NCI-H128 (cell line): ENCODE measurements around the gene INTS11.

Experiments
- DNase-seq: peaks from one replicate; lab custom pipeline; 2025; ENCODE audit not compliant: unreplicated experiment; lab: John Stamatoyannopoulos, UW

Gene INTS11

GRCh38 chr1:1358433-1359271 lies 34.2 kb upstream of the INTS11 start, which contains the start of gene MXRA8:
TSS of gene MXRA8 (minus strand) at chr1:1358555. CDS start at chr1:1358504, 51 bp downstream.
- DNase-seq, result no peak

GRCh38 chr1:1357871-1358432 lies 33.5 kb upstream of the INTS11 start:
- DNase-seq, result no peak

GRCh38 chr1:1356796-1357401 lies 32.4 kb upstream of the INTS11 start:
- no peak for DNase-seq

- no peak for DNase-seq
Observed at GRCh38 chr1:1356166-1356795, 31.8 kb upstream of the INTS11 start.

GRCh38 chr1:1355416-1355815 lies 31.0 kb upstream of the INTS11 start:
- DNase-seq, result no peak

GRCh38 chr1:1354271-1355247 lies 30.1 kb upstream of the INTS11 start:
- no peak for DNase-seq

- no peak for DNase-seq
Observed at GRCh38 chr1:1353389-1354151, 29.1 kb upstream of the INTS11 start.

- DNase-seq, result no peak
Observed at GRCh38 chr1:1352786-1353388, 28.4 kb upstream of the INTS11 start.

GRCh38 chr1:1351511-1352427 lies 27.3 kb upstream of the INTS11 start:
- DNase-seq, result no peak

GRCh38 chr1:1349256-1350012 lies 25.0 kb upstream of the INTS11 start, which contains the start of gene DVL1:
TSS of gene DVL1 (minus strand) at chr1:1349418. CDS start at chr1:1349065, 353 bp downstream.
- peak; percentile 45 for DNase-seq

GRCh38 chr1:1348420-1349255 lies 24.2 kb upstream of the INTS11 start:
- DNase-seq, result no peak

- no peak for DNase-seq
Observed at GRCh38 chr1:1347663-1348419, 23.4 kb upstream of the INTS11 start.

GRCh38 chr1:1347026-1347595 lies 22.7 kb upstream of the INTS11 start:
- no peak for DNase-seq

- no peak for DNase-seq
Observed at GRCh38 chr1:1346501-1346890, 22.0 kb upstream of the INTS11 start.

- DNase-seq, result no peak
Observed at GRCh38 chr1:1345860-1346500, 21.5 kb upstream of the INTS11 start.
